ENCODE measurements around the gene ZNF319.
"Not testable (repeated sequence)": the region's sequence is repeated elsewhere in the genome, so short reads cannot be mapped to it uniquely, and the experiment has no call there.

ZNF319 gene

GRCh38 chr16:57997528-57998265, 2.8 kb downstream of the ZNF319 start:
- DNase-seq (ENCODE audit: low read depth in 2 of 2), result no peak

GRCh38 chr16:57997176-57997527, 3.3 kb downstream of the ZNF319 start:
- no peak for DNase-seq (ENCODE audit: low read depth in 2 of 2)

- no peak for DNase-seq (ENCODE audit: low read depth in 2 of 2)
Observed at GRCh38 chr16:57996406-57997175, 3.9 kb downstream of the ZNF319 start.

GRCh38 chr16:57995721-57996405, 4.6 kb downstream of the ZNF319 start:
- DNase-seq (ENCODE audit: low read depth in 2 of 2), result no peak

- no peak for DNase-seq (ENCODE audit: low read depth in 2 of 2)
Observed at GRCh38 chr16:57994778-57995177, 5.7 kb downstream of the ZNF319 start.

- no peak for DNase-seq (ENCODE audit: low read depth in 2 of 2)
Observed at GRCh38 chr16:57994361-57994760, 6.1 kb downstream of the ZNF319 start.

- DNase-seq (ENCODE audit: low read depth in 2 of 2), result no peak
Observed at GRCh38 chr16:57993897-57994296, 6.6 kb downstream of the ZNF319 start.

- DNase-seq (ENCODE audit: low read depth in 2 of 2), result no peak
Observed at GRCh38 chr16:57993438-57993837, 7.0 kb downstream of the ZNF319 start.

GRCh38 chr16:57992084-57992483, 8.4 kb downstream of the ZNF319 start:
- no peak for DNase-seq (ENCODE audit: low read depth in 2 of 2)

GRCh38 chr16:57991551-57992059, 8.9 kb downstream of the ZNF319 start:
- no peak for DNase-seq (ENCODE audit: low read depth in 2 of 2)

GRCh38 chr16:57988929-57989328, 11.5 kb downstream of the ZNF319 start:
- DNase-seq (ENCODE audit: low read depth in 2 of 2), result no peak

- no peak for DNase-seq (ENCODE audit: low read depth in 2 of 2)
Observed at GRCh38 chr16:57987441-57988177, 12.9 kb downstream of the ZNF319 start.

GRCh38 chr16:57986196-57986595, 14.3 kb downstream of the ZNF319 start:
- no peak for DNase-seq (ENCODE audit: low read depth in 2 of 2)

GRCh38 chr16:57985204-57986181, 15.0 kb downstream of the ZNF319 start:
- DNase-seq (ENCODE audit: low read depth in 2 of 2), result no peak

- DNase-seq (ENCODE audit: low read depth in 2 of 2), result peak; percentile 83 to 89
Observed at GRCh38 chr16:57984443-57985203, 15.8 kb downstream of the ZNF319 start.

GRCh38 chr16:57982385-57982784, 18.1 kb downstream of the ZNF319 start:
- DNase-seq (ENCODE audit: low read depth in 2 of 2), result no peak

GRCh38 chr16:57981636-57982035, 18.8 kb downstream of the ZNF319 start:
- DNase-seq (ENCODE audit: low read depth in 2 of 2), result no peak

- no peak for DNase-seq (ENCODE audit: low read depth in 2 of 2)
Observed at GRCh38 chr16:57979006-57979585, 21.4 kb downstream of the ZNF319 start.

GRCh38 chr16:57978070-57978465, 22.4 kb downstream of the ZNF319 start:
- DNase-seq (ENCODE audit: low read depth in 2 of 2), result not testable (repeated sequence)

Data from stimulated activated CD8-positive, alpha-beta memory T cell treated with anti-CD3 and anti-CD28 coated beads, Interleukin-2, amount 100 ng/mL, for 48 hours (primary cell).